SH-SY5Y (cell line): Measurements from ENCODE around the gene TCN1.

Source experiments
- GATA2 ChIP-seq: IDR thresholded peaks from 2 replicates; pipeline ENCODE4 v1.6.1; 2011; ENCODE audit warnings: mild to moderate bottlenecking, low read depth, low read length
- GATA3 ChIP-seq: IDR thresholded peaks from 2 replicates; pipeline ENCODE4 v1.6.1; 2011; ENCODE audit warnings: low read depth, mild to moderate bottlenecking, low read length, moderate library complexity

TCN1 gene

DNA sequence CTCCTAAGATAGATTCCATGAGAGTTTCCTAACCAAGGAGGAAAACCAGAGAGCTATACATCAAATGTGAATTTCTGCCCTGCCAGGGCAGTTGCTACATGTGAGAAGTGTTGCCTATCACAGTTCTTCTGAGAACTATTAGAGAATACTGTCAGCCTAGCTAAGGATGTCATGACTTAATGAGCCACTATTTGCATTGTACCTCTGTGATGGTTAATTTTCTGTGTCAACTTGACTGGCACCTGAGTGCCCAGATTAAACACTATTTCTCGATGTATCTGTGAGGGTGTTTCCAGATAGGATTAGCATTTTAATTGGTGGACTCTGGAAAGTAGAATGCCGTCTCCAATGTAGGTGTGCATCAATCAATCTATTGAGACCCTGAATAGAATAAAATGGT lies 1.7 kb upstream of the TCN1 start:
- TF ChIP-seq GATA3: no peak
- no peak for TF ChIP-seq GATA2

GRCh38 chr11:59866836-59867235 lies 549 bp upstream of the TCN1 start:
- TF ChIP-seq GATA2: no peak
- TF ChIP-seq GATA3: no peak

GRCh38 chr11:59865031-59865430 lies 1.3 kb downstream of the TCN1 start:
- TF ChIP-seq GATA3 (no peak), GATA2 (no peak)

GRCh38 chr11:59862252-59862651 lies 4.0 kb downstream of the TCN1 start:
- TF ChIP-seq GATA2 (no peak), GATA3 (no peak)

DNA sequence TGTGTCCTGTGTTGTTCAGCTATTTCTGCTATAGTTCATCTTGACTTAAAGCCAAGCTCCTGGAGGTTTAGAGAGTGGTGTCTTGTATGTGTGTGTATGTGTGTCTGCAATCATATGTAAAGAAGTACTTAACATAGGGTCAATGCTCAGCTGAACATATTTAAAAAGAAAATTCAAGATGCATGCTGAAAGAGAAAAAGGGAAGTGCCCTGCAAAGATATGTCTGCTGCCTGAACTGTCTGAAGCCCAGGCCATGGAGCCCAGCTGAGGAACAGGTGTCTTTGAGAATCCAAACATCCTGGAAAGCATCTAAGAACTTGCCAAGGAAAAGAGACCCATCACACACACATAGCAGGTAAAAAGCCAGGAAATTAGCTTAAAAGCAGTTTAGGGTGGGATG lies 6.6 kb downstream of the TCN1 start:
- no peak for TF ChIP-seq GATA3
- TF ChIP-seq GATA2: no peak

- TF ChIP-seq GATA2: no peak
- no peak for TF ChIP-seq GATA3
Measured at GRCh38 chr11:59857439-59858434, 8.6 kb downstream of the TCN1 start.

- TF ChIP-seq GATA3 (no peak), GATA2 (no peak)
Measured at GRCh38 chr11:59854871-59855270, 11.4 kb downstream of the TCN1 start.

- TF ChIP-seq GATA2 (no peak), GATA3 (no peak)
Measured at GRCh38 chr11:59849129-59849528, 17.2 kb downstream of the TCN1 start.

- TF ChIP-seq GATA2: no peak
- no peak for TF ChIP-seq GATA3
Measured at GRCh38 chr11:59847626-59848025, 18.7 kb downstream of the TCN1 start.

- TF ChIP-seq GATA2 (no peak), GATA3 (no peak)
Measured at GRCh38 chr11:59846556-59846955, 19.7 kb downstream of the TCN1 start.

DNA sequence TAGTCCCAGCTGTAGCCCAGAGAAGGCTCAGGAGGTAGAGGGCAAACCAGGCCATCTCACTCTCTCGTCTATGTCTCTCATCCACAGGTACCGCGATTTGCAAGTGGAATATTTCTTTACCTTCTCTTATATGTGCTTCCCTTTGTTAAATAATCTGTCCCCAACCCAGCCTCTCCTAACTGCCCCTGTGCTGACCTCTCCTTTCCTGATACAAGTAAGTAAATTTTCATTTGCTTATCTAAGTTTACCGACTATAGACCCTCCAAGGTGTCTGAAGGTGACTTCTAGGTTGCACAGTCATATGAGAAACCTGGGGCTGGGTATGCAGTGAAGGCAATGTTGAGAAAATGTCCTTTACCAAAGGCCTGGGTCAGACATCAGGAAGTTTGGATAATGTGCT lies 20.9 kb downstream of the TCN1 start, which contains the start of gene CBLIF:
Gene CBLIF, minus strand, starts transcription at position 101 of the 400 bp plus-strand sequence. Its CDS starts 46 bp downstream, at position 55.
- TF ChIP-seq GATA2: no peak
- TF ChIP-seq GATA3: no peak

- TF ChIP-seq GATA3: no peak
- TF ChIP-seq GATA2: no peak
Measured at GRCh38 chr11:59842316-59842715, 24.0 kb downstream of the TCN1 start.

- no peak for TF ChIP-seq GATA2
- no peak for TF ChIP-seq GATA3
Measured at GRCh38 chr11:59841514-59841913, 24.8 kb downstream of the TCN1 start.

DNA sequence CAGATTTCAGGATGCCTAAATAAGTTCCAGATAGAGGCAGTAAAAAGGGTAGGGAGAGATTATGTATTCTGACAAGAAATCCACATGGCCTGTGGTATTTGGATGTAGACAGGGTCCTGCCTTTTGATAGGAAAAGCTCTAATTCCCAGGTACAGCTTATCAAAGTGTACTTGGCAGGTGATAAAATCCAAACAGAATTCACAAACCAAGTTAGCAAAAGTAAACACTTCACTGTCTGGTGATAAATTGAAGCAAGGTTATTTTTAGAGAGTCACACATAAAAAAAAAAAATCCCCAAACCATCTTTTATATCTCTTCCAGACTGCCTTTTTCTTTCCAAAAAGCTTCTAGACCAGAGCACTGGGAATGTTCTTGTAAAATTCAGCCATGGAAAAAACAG lies 26.7 kb downstream of the TCN1 start:
- no peak for TF ChIP-seq GATA3
- no peak for TF ChIP-seq GATA2

DNA sequence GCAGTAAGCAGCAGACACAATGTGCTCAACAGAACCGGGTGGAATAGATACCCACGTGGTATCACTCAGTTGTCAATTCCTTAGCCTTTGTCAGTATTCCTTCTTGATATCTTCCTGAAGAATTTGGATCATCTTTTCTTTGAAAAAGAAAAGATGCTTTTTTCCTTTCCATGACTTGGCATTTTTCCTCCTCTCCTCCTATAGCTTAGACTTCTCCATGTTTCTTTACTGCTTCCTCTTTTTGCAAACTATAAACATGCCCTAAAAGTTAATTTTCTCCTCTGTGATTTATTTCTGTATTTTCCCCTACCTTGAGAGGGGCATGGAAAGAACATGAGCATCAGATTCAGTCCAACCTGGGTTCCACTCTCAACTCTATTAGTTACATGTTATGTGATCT lies 32.7 kb downstream of the TCN1 start:
- TF ChIP-seq GATA2 (no peak), GATA3 (no peak)
